GM23338 (cell line): ENCODE measurements around the gene OR2T5.
"Not testable (repeated sequence)": the region's sequence is repeated elsewhere in the genome, so short reads cannot be mapped to it uniquely, and the experiment has no call there.

Experiments used
- CREB1 ChIP-seq: fragments of 250-450 bp; sonication (Bioruptor Pico); IDR thresholded peaks from 2 replicates; pipeline ENCODE4 v1.5.0; 2020; ENCODE audit warnings: low read depth, mild to moderate bottlenecking, moderate library complexity
- EZH2 ChIP-seq: fragments of 200-600 bp; sonication (generic); IDR thresholded peaks from one replicate; pipeline ENCODE4 v1.8.0; 2017; ENCODE audit warnings: antibody characterized with exemption, mild to moderate bottlenecking, low read depth; ENCODE audit not compliant: unreplicated experiment
- EZH2phosphoT487 ChIP-seq: fragments of 200-600 bp; sonication (generic); IDR thresholded peaks from one replicate; pipeline ENCODE4 v1.8.1; 2018; ENCODE audit warnings: antibody characterized with exemption; ENCODE audit not compliant: unreplicated experiment
- JUNB ChIP-seq: IDR thresholded peaks from one replicate; pipeline ENCODE4 v1.6.1; 2016; ENCODE audit warnings: antibody characterized with exemption; ENCODE audit not compliant: unreplicated experiment
- POLR2AphosphoS5 ChIP-seq: IDR thresholded peaks from 2 replicates; pipeline ENCODE4 v1.6.1; 2016; ENCODE audit warnings: antibody characterized with exemption, low read depth
- ZNF114 ChIP-seq: fragments of 250-450 bp; sonication (Bioruptor Pico); IDR thresholded peaks from 2 replicates; pipeline ENCODE4 v1.5.0; 2020; ENCODE audit warnings: mild to moderate bottlenecking, moderate library complexity
- ZNF331 ChIP-seq: fragments of 250-450 bp; sonication (Bioruptor Pico); IDR thresholded peaks from 2 replicates; pipeline ENCODE4 v1.5.0; 2020; ENCODE audit warnings: low read depth, mild to moderate bottlenecking, moderate library complexity
- TF ChIP-seq, protein P1 (sequence below): fragments of 250-450 bp; sonication (Bioruptor Pico); IDR thresholded peaks from 2 replicates; pipeline ENCODE4 v1.5.0; 2020; ENCODE audit warnings: mild to moderate bottlenecking, moderate library complexity
- TF ChIP-seq, protein P2 (sequence below): IDR thresholded peaks from one replicate; pipeline ENCODE4 v1.6.1; 2018; ENCODE audit warnings: antibody characterized with exemption; ENCODE audit not compliant: unreplicated experiment
- TF ChIP-seq, protein P3 (sequence below), 2 experiments: fragments of 200-600 bp in 1 of 2; sonication (generic) in 1 of 2; conservative IDR thresholded peaks; 2 replicates each; pipeline versions ENCODE4 v1.5.1 to v1.6.1; 2016 to 2017; ENCODE audit warnings: antibody characterized with exemption in 2 of 2, low read depth in 2 of 2, mild to moderate bottlenecking in 2 of 2, moderate library complexity in 1 of 2

DNA sequence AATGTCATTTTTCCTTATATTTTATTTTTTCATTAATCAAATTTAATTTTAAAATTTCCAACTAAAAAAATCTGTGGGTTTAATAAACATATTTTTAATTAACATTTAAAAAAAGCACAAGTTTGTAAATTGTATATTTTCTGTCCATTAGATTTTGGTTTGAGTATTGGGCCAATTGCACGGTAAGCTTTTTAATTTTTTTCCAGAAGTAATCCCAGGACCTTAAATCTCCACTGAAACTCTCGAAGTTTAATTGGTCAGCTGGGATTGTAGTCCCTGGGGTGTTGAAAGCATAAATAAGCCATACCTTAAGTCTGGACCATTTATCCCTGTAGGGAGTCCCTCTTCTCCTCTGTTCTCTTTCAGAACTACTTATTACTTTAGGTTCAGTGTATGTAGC, 19.4 kb downstream of the OR2T5 start, which contains the start of gene OR2G6:
- TF ChIP-seq, protein P1, sequence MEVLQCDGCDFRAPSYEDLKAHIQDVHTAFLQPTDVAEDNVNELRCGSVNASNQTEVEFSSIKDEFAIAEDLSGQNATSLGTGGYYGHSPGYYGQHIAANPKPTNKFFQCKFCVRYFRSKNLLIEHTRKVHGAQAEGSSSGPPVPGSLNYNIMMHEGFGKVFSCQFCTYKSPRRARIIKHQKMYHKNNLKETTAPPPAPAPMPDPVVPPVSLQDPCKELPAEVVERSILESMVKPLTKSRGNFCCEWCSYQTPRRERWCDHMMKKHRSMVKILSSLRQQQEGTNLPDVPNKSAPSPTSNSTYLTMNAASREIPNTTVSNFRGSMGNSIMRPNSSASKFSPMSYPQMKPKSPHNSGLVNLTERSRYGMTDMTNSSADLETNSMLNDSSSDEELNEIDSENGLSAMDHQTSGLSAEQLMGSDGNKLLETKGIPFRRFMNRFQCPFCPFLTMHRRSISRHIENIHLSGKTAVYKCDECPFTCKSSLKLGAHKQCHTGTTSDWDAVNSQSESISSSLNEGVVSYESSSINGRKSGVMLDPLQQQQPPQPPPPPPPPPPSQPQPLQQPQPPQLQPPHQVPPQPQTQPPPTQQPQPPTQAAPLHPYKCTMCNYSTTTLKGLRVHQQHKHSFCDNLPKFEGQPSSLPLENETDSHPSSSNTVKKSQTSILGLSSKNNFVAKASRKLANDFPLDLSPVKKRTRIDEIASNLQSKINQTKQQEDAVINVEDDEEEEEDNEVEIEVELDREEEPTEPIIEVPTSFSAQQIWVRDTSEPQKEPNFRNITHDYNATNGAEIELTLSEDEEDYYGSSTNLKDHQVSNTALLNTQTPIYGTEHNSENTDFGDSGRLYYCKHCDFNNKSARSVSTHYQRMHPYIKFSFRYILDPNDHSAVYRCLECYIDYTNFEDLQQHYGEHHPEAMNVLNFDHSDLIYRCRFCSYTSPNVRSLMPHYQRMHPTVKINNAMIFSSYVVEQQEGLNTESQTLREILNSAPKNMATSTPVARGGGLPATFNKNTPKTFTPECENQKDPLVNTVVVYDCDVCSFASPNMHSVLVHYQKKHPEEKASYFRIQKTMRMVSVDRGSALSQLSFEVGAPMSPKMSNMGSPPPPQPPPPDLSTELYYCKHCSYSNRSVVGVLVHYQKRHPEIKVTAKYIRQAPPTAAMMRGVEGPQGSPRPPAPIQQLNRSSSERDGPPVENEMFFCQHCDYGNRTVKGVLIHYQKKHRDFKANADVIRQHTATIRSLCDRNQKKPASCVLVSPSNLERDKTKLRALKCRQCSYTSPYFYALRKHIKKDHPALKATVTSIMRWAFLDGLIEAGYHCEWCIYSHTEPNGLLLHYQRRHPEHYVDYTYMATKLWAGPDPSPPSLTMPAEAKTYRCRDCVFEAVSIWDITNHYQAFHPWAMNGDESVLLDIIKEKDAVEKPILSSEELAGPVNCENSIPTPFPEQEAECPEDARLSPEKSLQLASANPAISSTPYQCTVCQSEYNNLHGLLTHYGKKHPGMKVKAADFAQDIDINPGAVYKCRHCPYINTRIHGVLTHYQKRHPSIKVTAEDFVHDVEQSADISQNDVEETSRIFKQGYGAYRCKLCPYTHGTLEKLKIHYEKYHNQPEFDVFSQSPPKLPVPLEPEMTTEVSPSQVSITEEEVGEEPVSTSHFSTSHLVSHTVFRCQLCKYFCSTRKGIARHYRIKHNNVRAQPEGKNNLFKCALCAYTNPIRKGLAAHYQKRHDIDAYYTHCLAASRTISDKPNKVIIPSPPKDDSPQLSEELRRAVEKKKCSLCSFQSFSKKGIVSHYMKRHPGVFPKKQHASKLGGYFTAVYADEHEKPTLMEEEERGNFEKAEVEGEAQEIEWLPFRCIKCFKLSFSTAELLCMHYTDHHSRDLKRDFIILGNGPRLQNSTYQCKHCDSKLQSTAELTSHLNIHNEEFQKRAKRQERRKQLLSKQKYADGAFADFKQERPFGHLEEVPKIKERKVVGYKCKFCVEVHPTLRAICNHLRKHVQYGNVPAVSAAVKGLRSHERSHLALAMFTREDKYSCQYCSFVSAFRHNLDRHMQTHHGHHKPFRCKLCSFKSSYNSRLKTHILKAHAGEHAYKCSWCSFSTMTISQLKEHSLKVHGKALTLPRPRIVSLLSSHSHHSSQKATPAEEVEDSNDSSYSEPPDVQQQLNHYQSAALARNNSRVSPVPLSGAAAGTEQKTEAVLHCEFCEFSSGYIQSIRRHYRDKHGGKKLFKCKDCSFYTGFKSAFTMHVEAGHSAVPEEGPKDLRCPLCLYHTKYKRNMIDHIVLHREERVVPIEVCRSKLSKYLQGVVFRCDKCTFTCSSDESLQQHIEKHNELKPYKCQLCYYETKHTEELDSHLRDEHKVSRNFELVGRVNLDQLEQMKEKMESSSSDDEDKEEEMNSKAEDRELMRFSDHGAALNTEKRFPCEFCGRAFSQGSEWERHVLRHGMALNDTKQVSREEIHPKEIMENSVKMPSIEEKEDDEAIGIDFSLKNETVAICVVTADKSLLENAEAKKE (CRISPR knock-in tag) = not testable (repeated sequence)
- TF ChIP-seq POLR2AphosphoS5; EZH2; ZNF114 (CRISPR knock-in tag); EZH2phosphoT487; ZNF331 (CRISPR knock-in tag); JUNB; CREB1 (CRISPR knock-in tag): not testable (repeated sequence)
- TF ChIP-seq, protein P2, sequence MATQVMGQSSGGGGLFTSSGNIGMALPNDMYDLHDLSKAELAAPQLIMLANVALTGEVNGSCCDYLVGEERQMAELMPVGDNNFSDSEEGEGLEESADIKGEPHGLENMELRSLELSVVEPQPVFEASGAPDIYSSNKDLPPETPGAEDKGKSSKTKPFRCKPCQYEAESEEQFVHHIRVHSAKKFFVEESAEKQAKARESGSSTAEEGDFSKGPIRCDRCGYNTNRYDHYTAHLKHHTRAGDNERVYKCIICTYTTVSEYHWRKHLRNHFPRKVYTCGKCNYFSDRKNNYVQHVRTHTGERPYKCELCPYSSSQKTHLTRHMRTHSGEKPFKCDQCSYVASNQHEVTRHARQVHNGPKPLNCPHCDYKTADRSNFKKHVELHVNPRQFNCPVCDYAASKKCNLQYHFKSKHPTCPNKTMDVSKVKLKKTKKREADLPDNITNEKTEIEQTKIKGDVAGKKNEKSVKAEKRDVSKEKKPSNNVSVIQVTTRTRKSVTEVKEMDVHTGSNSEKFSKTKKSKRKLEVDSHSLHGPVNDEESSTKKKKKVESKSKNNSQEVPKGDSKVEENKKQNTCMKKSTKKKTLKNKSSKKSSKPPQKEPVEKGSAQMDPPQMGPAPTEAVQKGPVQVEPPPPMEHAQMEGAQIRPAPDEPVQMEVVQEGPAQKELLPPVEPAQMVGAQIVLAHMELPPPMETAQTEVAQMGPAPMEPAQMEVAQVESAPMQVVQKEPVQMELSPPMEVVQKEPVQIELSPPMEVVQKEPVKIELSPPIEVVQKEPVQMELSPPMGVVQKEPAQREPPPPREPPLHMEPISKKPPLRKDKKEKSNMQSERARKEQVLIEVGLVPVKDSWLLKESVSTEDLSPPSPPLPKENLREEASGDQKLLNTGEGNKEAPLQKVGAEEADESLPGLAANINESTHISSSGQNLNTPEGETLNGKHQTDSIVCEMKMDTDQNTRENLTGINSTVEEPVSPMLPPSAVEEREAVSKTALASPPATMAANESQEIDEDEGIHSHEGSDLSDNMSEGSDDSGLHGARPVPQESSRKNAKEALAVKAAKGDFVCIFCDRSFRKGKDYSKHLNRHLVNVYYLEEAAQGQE = not testable (repeated sequence)
- TF ChIP-seq, protein P3, sequence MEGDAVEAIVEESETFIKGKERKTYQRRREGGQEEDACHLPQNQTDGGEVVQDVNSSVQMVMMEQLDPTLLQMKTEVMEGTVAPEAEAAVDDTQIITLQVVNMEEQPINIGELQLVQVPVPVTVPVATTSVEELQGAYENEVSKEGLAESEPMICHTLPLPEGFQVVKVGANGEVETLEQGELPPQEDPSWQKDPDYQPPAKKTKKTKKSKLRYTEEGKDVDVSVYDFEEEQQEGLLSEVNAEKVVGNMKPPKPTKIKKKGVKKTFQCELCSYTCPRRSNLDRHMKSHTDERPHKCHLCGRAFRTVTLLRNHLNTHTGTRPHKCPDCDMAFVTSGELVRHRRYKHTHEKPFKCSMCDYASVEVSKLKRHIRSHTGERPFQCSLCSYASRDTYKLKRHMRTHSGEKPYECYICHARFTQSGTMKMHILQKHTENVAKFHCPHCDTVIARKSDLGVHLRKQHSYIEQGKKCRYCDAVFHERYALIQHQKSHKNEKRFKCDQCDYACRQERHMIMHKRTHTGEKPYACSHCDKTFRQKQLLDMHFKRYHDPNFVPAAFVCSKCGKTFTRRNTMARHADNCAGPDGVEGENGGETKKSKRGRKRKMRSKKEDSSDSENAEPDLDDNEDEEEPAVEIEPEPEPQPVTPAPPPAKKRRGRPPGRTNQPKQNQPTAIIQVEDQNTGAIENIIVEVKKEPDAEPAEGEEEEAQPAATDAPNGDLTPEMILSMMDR (conservative IDR thresholded peaks at IDR 0.05; ENCODE audit: low read depth in 2 of 2) = not testable (repeated sequence)
